HepG2 (cell line): ENCODE data around the gene LDAH. TPM values are rescaled to one million over a fixed set of nuclear protein-coding genes. Genes with fewer than 3 reads are reported as not detected.

Experiments
- AHDC1 ChIP-seq: sonication (generic); formaldehyde crosslinking; IDR thresholded peaks from 2 replicates; pipeline ENCODE4 v1.5.1; 2020; ENCODE audit warnings: mild to moderate bottlenecking, missing genetic modification reagents, borderline replicate concordance
- ARID5B ChIP-seq: IDR thresholded peaks from 2 replicates; pipeline ENCODE4 v1.4.0; 2020; ENCODE audit warnings: mild to moderate bottlenecking, missing genetic modification reagents
- BCL3 ChIP-seq: sonication (generic); formaldehyde crosslinking; IDR thresholded peaks from 2 replicates; pipeline ENCODE4 v1.5.1; 2020; ENCODE audit warnings: mild to moderate bottlenecking, missing genetic modification reagents, moderate library complexity
- BHLHE40 ChIP-seq: IDR thresholded peaks from 2 replicates; pipeline ENCODE4 v1.6.1; 2011; ENCODE audit warnings: low read length, improper control_type of control experiment
- CENPBD1 ChIP-seq: sonication (generic); formaldehyde crosslinking; IDR thresholded peaks from 2 replicates; pipeline ENCODE4 v1.8.0; 2022; ENCODE audit warnings: missing genetic modification reagents, low read depth, mild to moderate bottlenecking, borderline replicate concordance
- FOXM1 ChIP-seq: sonication (generic); formaldehyde crosslinking; IDR thresholded peaks from 2 replicates; pipeline ENCODE4 v1.5.0; 2020; ENCODE audit warnings: missing genetic modification reagents
- GMEB2 ChIP-seq: IDR thresholded peaks from 2 replicates; pipeline ENCODE4 v1.6.1; 2016; ENCODE audit warnings: missing biosample characterization, missing genetic modification reagents, low read depth
- KAT8 ChIP-seq: IDR thresholded peaks from 2 replicates; pipeline ENCODE4 v1.6.1; 2016; ENCODE audit warnings: missing genetic modification reagents, missing compliant biosample characterization
- KDM2A ChIP-seq: sonication (generic); formaldehyde crosslinking; IDR thresholded peaks from 2 replicates; pipeline ENCODE4 v1.4.0; 2020; ENCODE audit warnings: low read depth, missing genetic modification reagents, borderline replicate concordance
- NBN ChIP-seq: fragments of 450-650 bp; conservative IDR thresholded peaks from 2 replicates; pipeline ENCODE4 v1.6.1; 2017
- SUZ12 ChIP-seq: fragments of 150-350 bp; IDR thresholded peaks from 2 replicates; pipeline ENCODE4 v1.6.1; 2014; ENCODE audit warnings: low read depth, low read length
- ZMAT5 ChIP-seq: sonication (generic); formaldehyde crosslinking; IDR thresholded peaks from 2 replicates; pipeline ENCODE4 v1.5.0; 2020; ENCODE audit warnings: mild to moderate bottlenecking, low read depth, missing genetic modification reagents, borderline replicate concordance
- ZNF234 ChIP-seq: sonication (generic); formaldehyde crosslinking; conservative IDR thresholded peaks from 2 replicates; pipeline ENCODE4 v1.5.1; 2020; ENCODE audit warnings: mild to moderate bottlenecking, missing genetic modification reagents
- ZNF30 ChIP-seq: sonication (generic); formaldehyde crosslinking; IDR thresholded peaks from 2 replicates; pipeline ENCODE4 v1.5.0; 2020; ENCODE audit warnings: mild to moderate bottlenecking, missing genetic modification reagents
- ZNF746 ChIP-seq: sonication (generic); formaldehyde crosslinking; IDR thresholded peaks from 2 replicates; pipeline ENCODE4 v1.8.0; 2022; ENCODE audit warnings: mild to moderate bottlenecking, missing genetic modification reagents
- polyA plus RNA-seq, 8 experiments: library from polyadenylated mRNA; depleted of rRNA in 3 of 8; stranded (reverse) in 7 of 8; unstranded in 1 of 8; fragments of >200 nt; fragmentation: Illumina TruSeq in 4 of 8; extraction: Trizol in 4 of 8; gene quantifications; 2 replicates each; pipeline versions ENCODE4 v1.2.1 to v1.2.3, GENCODE V29; 2011 to 2016; ENCODE audit warnings: low read depth in 4 of 8, missing spikeins in 1 of 8, mixed read lengths in 1 of 8; ENCODE audit not compliant: insufficient read depth in 1 of 8
- total RNA-seq, 5 experiments: library from RNA; depleted of rRNA; stranded (reverse); fragments of >200 nt; fragmentation: Illumina TruSeq; extraction: Trizol; gene quantifications; 2 replicates each; pipeline ENCODE4 v1.2.3, GENCODE V29; 2016; ENCODE audit warnings: low read depth in 1 of 5

Gene LDAH
- total and polyA plus RNA-seq, 2 of the 13 experiments (the other 11 are each of a cell fraction or from before 2014, with no cell fraction given): 28.8 to 46.2 TPM

- no peak for TF ChIP-seq FOXM1 (CRISPR knock-in tag)
- no peak for TF ChIP-seq ZNF234
- TF ChIP-seq SUZ12: no peak
- no peak for TF ChIP-seq NBN
- TF ChIP-seq KDM2A (CRISPR knock-in tag): no peak
- TF ChIP-seq ZNF746 (CRISPR knock-in tag): no peak
- no peak for TF ChIP-seq ZNF30 (CRISPR knock-in tag)
- peak; percentile 82 for TF ChIP-seq KAT8
- TF ChIP-seq BHLHE40: peak; percentile 62
- 0 out of 2 replicates have a peak, but pooled peaks have one; percentile 24 for TF ChIP-seq GMEB2 (CRISPR knock-in tag)
- TF ChIP-seq ZMAT5 (CRISPR knock-in tag): no peak
- peak; percentile 99 for TF ChIP-seq ARID5B (CRISPR knock-in tag)
- no peak for TF ChIP-seq CENPBD1 (CRISPR knock-in tag)
- TF ChIP-seq BCL3 (CRISPR knock-in tag): no peak
- peak; percentile 96 for TF ChIP-seq AHDC1 (CRISPR knock-in tag)
Observed at GRCh38 chr2:20728114-20728758, 94.7 kb downstream of the LDAH start (continued).
